ENCODE measurements around the gene TBC1D14.

DNA sequence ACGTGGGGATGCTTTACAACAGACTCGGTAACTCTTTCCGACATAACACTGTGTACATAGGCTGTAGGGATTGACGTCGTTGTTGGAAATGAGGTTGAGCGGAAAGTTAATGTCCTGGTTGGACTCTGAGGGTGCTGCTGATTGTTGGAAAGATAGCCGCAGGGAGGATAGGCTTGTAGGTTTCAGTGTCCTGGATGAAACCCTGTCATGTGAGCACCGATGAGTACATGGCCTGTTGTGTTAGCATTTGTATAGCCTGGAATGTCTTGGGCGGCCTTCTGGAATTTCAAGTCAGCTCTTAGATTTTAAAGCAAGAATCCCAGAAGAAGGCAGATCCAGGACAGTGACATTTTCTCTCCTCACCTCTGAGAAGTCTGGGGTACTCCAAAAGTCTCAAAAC is 63.3 kb downstream of the TBC1D14 start:
- TF ChIP-seq, protein P1, sequence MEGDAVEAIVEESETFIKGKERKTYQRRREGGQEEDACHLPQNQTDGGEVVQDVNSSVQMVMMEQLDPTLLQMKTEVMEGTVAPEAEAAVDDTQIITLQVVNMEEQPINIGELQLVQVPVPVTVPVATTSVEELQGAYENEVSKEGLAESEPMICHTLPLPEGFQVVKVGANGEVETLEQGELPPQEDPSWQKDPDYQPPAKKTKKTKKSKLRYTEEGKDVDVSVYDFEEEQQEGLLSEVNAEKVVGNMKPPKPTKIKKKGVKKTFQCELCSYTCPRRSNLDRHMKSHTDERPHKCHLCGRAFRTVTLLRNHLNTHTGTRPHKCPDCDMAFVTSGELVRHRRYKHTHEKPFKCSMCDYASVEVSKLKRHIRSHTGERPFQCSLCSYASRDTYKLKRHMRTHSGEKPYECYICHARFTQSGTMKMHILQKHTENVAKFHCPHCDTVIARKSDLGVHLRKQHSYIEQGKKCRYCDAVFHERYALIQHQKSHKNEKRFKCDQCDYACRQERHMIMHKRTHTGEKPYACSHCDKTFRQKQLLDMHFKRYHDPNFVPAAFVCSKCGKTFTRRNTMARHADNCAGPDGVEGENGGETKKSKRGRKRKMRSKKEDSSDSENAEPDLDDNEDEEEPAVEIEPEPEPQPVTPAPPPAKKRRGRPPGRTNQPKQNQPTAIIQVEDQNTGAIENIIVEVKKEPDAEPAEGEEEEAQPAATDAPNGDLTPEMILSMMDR (conservative IDR thresholded peaks at IDR 0.05; ENCODE audit: low read depth, low read length) = no peak
- TF ChIP-seq MAZ (IDR thresholded peaks at IDR 0.05; ENCODE audit: borderline replicate concordance, low read depth, low read length) (no peak), POLR2A (IDR thresholded peaks at IDR 0.05; ENCODE audit: low read depth, low read length) (no peak), NFE2L2 (IDR thresholded peaks at IDR 0.05; ENCODE audit: low read depth, low read length) (no peak), SMC3 (IDR thresholded peaks at IDR 0.05; ENCODE audit: low read depth, low read length) (no peak), RAD21 (IDR thresholded peaks at IDR 0.05; ENCODE audit: low read length) (no peak), MXI1 (IDR thresholded peaks at IDR 0.05; ENCODE audit: borderline replicate concordance, low read depth, low read length) (no peak), BHLHE40 (IDR thresholded peaks at IDR 0.05; ENCODE audit: low read depth, low read length) (peak; percentile 9; the same call in 1 of the 2 replicates), CHD1 (IDR thresholded peaks at IDR 0.05; ENCODE audit: low read depth, low read length) (no peak), RFX5 (IDR thresholded peaks at IDR 0.05; ENCODE audit: low read depth, low read length) (no peak), MAFK (IDR thresholded peaks at IDR 0.05; ENCODE audit: low read depth, low read length) (no peak), RCOR1 (IDR thresholded peaks at IDR 0.05; ENCODE audit: insufficient replicate concordance, low read length) (no peak)
- TF ChIP-seq, protein P2, sequence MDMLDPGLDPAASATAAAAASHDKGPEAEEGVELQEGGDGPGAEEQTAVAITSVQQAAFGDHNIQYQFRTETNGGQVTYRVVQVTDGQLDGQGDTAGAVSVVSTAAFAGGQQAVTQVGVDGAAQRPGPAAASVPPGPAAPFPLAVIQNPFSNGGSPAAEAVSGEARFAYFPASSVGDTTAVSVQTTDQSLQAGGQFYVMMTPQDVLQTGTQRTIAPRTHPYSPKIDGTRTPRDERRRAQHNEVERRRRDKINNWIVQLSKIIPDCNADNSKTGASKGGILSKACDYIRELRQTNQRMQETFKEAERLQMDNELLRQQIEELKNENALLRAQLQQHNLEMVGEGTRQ (IDR thresholded peaks at IDR 0.05; ENCODE audit: low read depth, low read length) = peak; percentile 25; the same call in 1 of the 2 replicates
